HepG2 (cell line): ENCODE data around the gene LDAH. TPM values are rescaled to one million over a fixed set of nuclear protein-coding genes. Genes with fewer than 3 reads are reported as not detected.
A peak's percentile ranks its signal among the peaks of the same experiment; 100 is the strongest.

Experiments
- BORCS8-MEF2B ChIP-seq: sonication (generic); formaldehyde crosslinking; IDR thresholded peaks from 2 replicates; pipeline ENCODE4 v1.8.0; 2022; ENCODE audit warnings: mild to moderate bottlenecking, missing genetic modification reagents
- CREB1 ChIP-seq, 2 experiments: fragments of 450-650 bp in 1 of 2; IDR thresholded peaks; 2 replicates each; pipeline ENCODE4 v1.6.1; 2016 to 2017; ENCODE audit warnings: control low read depth in 1 of 2, mild to moderate bottlenecking in 1 of 2, missing compliant biosample characterization in 1 of 2, missing genetic modification characterization in 1 of 2
- HDAC1 ChIP-seq: sonication (generic); formaldehyde crosslinking; IDR thresholded peaks from 2 replicates; pipeline ENCODE4 v1.5.1; 2020; ENCODE audit warnings: mild to moderate bottlenecking, missing genetic modification reagents
- HHEX ChIP-seq: IDR thresholded peaks from 2 replicates; pipeline ENCODE4 v1.6.1; 2016; ENCODE audit warnings: control low read depth
- KLF11 ChIP-seq: IDR thresholded peaks from 2 replicates; pipeline ENCODE4 v1.6.1; 2016; ENCODE audit warnings: missing compliant biosample characterization
- MTF2 ChIP-seq: sonication (generic); formaldehyde crosslinking; IDR thresholded peaks from 2 replicates; pipeline ENCODE4 v1.5.0; 2020; ENCODE audit warnings: missing genetic modification reagents, borderline replicate concordance
- NBN ChIP-seq: fragments of 450-650 bp; conservative IDR thresholded peaks from 2 replicates; pipeline ENCODE4 v1.6.1; 2017
- SIN3A ChIP-seq: IDR thresholded peaks from 2 replicates; pipeline ENCODE4 v1.6.1; 2011; ENCODE audit warnings: low read depth, mild to moderate bottlenecking, control low read depth, low read length, borderline replicate concordance
- SMARCC2 ChIP-seq: fragments of 450-650 bp; IDR thresholded peaks from 2 replicates; pipeline ENCODE4 v1.6.1; 2017; ENCODE audit warnings: antibody characterized with exemption, mild to moderate bottlenecking
- SRSF4 ChIP-seq: fragments of 200-400 bp; formaldehyde crosslinking; IDR thresholded peaks from one replicate; pipeline ENCODE4 v1.6.1; 2018; ENCODE audit warnings: mild to moderate bottlenecking, low read depth, low read length, moderate library complexity; ENCODE audit not compliant: poor library complexity, severe bottlenecking
- ZNF142 ChIP-seq: sonication (generic); formaldehyde crosslinking; IDR thresholded peaks from 2 replicates; pipeline ENCODE4 v1.4.0; 2020; ENCODE audit warnings: missing genetic modification reagents
- ZNF615 ChIP-seq: sonication (generic); formaldehyde crosslinking; IDR thresholded peaks from 2 replicates; pipeline ENCODE4 v1.5.0; 2020; ENCODE audit warnings: mild to moderate bottlenecking, missing genetic modification reagents, borderline replicate concordance
- ZNF776 ChIP-seq: sonication (generic); formaldehyde crosslinking; IDR thresholded peaks from 2 replicates; pipeline ENCODE4 v1.4.0; 2020; ENCODE audit warnings: mild to moderate bottlenecking, missing genetic modification reagents
- ZNF792 ChIP-seq: IDR thresholded peaks from 2 replicates; pipeline ENCODE4 v1.6.1; 2016
- polyA plus RNA-seq, 8 experiments: library from polyadenylated mRNA; depleted of rRNA in 3 of 8; stranded (reverse) in 7 of 8; unstranded in 1 of 8; fragments of >200 nt; fragmentation: Illumina TruSeq in 4 of 8; extraction: Trizol in 4 of 8; gene quantifications; 2 replicates each; pipeline versions ENCODE4 v1.2.1 to v1.2.3, GENCODE V29; 2011 to 2016; ENCODE audit warnings: low read depth in 4 of 8, missing spikeins in 1 of 8, mixed read lengths in 1 of 8; ENCODE audit not compliant: insufficient read depth in 1 of 8
- total RNA-seq, 5 experiments: library from RNA; depleted of rRNA; stranded (reverse); fragments of >200 nt; fragmentation: Illumina TruSeq; extraction: Trizol; gene quantifications; 2 replicates each; pipeline ENCODE4 v1.2.3, GENCODE V29; 2016; ENCODE audit warnings: low read depth in 1 of 5
- TF ChIP-seq, protein P1 (sequence below): sonication (generic); formaldehyde crosslinking; IDR thresholded peaks from 2 replicates; pipeline ENCODE4 v1.9.0; 2021; ENCODE audit warnings: missing genetic modification reagents, borderline replicate concordance
- TF ChIP-seq, protein P2 (sequence below): sonication (generic); formaldehyde crosslinking; IDR thresholded peaks from 2 replicates; pipeline ENCODE4 v1.4.0; 2020; ENCODE audit warnings: missing genetic modification reagents, low read depth, mild to moderate bottlenecking, borderline replicate concordance
- TF ChIP-seq, protein P3 (sequence below): sonication (generic); formaldehyde crosslinking; conservative IDR thresholded peaks from 2 replicates; pipeline ENCODE4 v1.4.0; 2020; ENCODE audit warnings: missing genetic modification reagents

Gene LDAH
- total and polyA plus RNA-seq, 2 of the 13 experiments (the other 11 are each of a cell fraction or from before 2014, with no cell fraction given) = 28.8 to 46.2 TPM

DNA sequence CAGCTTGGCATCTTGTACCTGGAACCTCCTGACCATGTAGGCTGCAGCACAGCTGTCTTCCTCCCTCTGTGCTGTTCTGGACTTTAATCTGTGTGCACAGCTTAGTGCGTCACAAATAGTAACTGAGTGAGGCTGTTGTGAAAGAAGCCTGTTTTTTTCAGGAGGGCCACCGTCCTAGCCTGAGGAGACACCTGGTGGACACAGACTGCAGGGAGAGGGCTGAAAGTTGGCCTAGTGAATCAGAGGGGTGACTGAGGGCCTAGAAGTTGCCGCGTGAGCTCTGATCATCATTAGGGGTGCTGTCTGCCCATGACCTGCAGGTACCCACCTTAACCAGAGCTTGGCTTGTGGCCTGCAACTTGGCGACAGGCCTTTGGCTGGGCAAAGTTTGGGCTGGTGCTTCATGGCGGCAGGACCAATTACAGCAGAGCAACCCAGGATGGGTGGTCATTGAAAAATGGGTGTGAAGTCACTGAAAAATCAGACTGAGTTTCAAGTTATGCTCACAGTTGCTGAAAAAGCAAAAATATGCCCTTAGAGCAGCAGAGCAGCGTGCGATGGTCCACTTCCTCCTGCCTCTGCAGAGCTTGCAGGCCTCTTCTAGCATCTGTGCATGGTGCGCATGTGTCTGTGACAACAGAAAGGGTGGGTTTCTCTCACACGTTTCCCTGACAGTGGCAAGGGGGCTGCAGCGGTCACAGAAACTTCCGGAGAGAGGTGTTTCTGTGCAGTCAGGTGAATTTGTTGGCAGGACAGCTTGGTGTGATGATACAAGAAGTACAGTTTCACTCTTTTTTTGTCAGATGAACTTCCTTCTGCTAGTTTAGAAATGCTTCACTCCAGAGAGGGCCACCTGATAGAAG lies 146.3 kb downstream of the LDAH start (continued):
- TF ChIP-seq, protein P1, sequence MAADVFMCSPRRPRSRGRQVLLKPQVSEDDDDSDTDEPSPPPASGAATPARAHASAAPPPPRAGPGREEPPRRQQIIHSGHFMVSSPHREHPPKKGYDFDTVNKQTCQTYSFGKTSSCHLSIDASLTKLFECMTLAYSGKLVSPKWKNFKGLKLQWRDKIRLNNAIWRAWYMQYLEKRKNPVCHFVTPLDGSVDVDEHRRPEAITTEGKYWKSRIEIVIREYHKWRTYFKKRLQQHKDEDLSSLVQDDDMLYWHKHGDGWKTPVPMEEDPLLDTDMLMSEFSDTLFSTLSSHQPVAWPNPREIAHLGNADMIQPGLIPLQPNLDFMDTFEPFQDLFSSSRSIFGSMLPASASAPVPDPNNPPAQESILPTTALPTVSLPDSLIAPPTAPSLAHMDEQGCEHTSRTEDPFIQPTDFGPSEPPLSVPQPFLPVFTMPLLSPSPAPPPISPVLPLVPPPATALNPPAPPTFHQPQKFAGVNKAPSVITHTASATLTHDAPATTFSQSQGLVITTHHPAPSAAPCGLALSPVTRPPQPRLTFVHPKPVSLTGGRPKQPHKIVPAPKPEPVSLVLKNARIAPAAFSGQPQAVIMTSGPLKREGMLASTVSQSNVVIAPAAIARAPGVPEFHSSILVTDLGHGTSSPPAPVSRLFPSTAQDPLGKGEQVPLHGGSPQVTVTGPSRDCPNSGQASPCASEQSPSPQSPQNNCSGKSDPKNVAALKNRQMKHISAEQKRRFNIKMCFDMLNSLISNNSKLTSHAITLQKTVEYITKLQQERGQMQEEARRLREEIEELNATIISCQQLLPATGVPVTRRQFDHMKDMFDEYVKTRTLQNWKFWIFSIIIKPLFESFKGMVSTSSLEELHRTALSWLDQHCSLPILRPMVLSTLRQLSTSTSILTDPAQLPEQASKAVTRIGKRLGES (CRISPR knock-in tag) = no peak
- TF ChIP-seq SIN3A (no peak), BORCS8-MEF2B (CRISPR knock-in tag) (peak; percentile 89), CREB1 (IDR thresholded peaks at IDR 0.05) (peak; percentile 88), CREB1 (CRISPR knock-in tag; IDR thresholded peaks at IDR 0.05) (peak; percentile 90), HDAC1 (peak; percentile 74), SRSF4 (no peak), NBN (no peak), ZNF615 (CRISPR knock-in tag) (no peak), SMARCC2 (no peak; the same call in 1 of the 2 replicates), HHEX (CRISPR knock-in tag) (peak; percentile 73; the same call in 1 of the 2 replicates), MTF2 (CRISPR knock-in tag) (no peak), ZNF776 (CRISPR knock-in tag) (peak; percentile 79), ZNF792 (CRISPR knock-in tag) (peak; percentile 98), KLF11 (CRISPR knock-in tag) (peak; percentile 83), ZNF142 (CRISPR knock-in tag) (peak; percentile 81; the same call in 1 of the 2 replicates)
- TF ChIP-seq, protein P2, sequence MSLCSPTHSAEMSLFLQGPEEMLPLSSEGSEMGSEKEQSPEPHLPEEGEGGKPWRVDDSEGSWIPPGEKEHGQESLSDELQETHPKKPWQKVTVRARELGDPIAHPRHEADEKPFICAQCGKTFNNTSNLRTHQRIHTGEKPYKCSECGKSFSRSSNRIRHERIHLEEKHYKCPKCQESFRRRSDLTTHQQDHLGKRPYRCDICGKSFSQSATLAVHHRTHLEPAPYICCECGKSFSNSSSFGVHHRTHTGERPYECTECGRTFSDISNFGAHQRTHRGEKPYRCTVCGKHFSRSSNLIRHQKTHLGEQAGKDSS = peak; percentile 98
- TF ChIP-seq, protein P3, sequence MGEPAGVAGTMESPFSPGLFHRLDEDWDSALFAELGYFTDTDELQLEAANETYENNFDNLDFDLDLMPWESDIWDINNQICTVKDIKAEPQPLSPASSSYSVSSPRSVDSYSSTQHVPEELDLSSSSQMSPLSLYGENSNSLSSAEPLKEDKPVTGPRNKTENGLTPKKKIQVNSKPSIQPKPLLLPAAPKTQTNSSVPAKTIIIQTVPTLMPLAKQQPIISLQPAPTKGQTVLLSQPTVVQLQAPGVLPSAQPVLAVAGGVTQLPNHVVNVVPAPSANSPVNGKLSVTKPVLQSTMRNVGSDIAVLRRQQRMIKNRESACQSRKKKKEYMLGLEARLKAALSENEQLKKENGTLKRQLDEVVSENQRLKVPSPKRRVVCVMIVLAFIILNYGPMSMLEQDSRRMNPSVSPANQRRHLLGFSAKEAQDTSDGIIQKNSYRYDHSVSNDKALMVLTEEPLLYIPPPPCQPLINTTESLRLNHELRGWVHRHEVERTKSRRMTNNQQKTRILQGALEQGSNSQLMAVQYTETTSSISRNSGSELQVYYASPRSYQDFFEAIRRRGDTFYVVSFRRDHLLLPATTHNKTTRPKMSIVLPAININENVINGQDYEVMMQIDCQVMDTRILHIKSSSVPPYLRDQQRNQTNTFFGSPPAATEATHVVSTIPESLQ (CRISPR knock-in tag) = peak; percentile 96
